Mucosa of rectum (tissue), 2 donors: Measurements from ENCODE around the gene H3-3A.

Experiments used
- H3K27ac ChIP-seq, 2 donors: one replicate each; pipeline ENCODE4 v1.7.0; 2013; ENCODE audit warnings: inconsistent platforms in 2 of 2, low read depth in 2 of 2, low read length in 2 of 2
- H3K27me3 ChIP-seq, 2 donors: one replicate each; pipeline ENCODE4 v1.7.0; 2013; ENCODE audit warnings: low read length in 2 of 2; ENCODE audit not compliant: control insufficient read depth in 2 of 2, insufficient read depth in 2 of 2
- H3K36me3 ChIP-seq, 2 donors: one replicate each; pipeline ENCODE4 v1.7.0; 2013; ENCODE audit warnings: low read length in 2 of 2; ENCODE audit not compliant: control insufficient read depth in 2 of 2, insufficient read depth in 2 of 2
- H3K4me1 ChIP-seq, 2 donors: one replicate each; pipeline ENCODE4 v1.7.0; 2013; ENCODE audit warnings: low read length in 2 of 2, mild to moderate bottlenecking in 1 of 2; ENCODE audit not compliant: control insufficient read depth in 2 of 2, insufficient read depth in 2 of 2
- H3K4me3 ChIP-seq, 2 donors: one replicate each; pipeline ENCODE4 v1.7.0; 2013; ENCODE audit warnings: low read length in 2 of 2
- H3K9ac ChIP-seq, 2 donors: one replicate each; pipeline ENCODE4 v1.7.0; 2013; ENCODE audit warnings: low read length in 2 of 2, low read depth in 1 of 2, mild to moderate bottlenecking in 1 of 2
- H3K9me3 ChIP-seq, 2 donors: one replicate each; pipeline ENCODE4 v1.7.0; 2013; ENCODE audit warnings: low read length in 2 of 2; ENCODE audit not compliant: control insufficient read depth in 2 of 2
- donor health status: healthy.
- donor health status: Normal muscosa, but diverticular disease.

Gene H3-3A

GRCh38 chr1:226095286-226095685, 32.8 kb downstream of the H3-3A start:
- no peak overlapping the region for H3K9ac ChIP-seq
- no peaks in the 10 kb centered on the region for H3K4me1 ChIP-seq
- H3K27ac ChIP-seq = no peak overlapping the region
- no peaks in the 10 kb centered on the region for H3K27me3 ChIP-seq
- no peaks in the 10 kb centered on the region for H3K36me3 ChIP-seq
- no peak overlapping the region for H3K4me3 ChIP-seq
- no peaks in the 10 kb centered on the region for H3K9me3 ChIP-seq

GRCh38 chr1:226097866-226098625, 35.5 kb downstream of the H3-3A start:
- Histone ChIP-seq H3K27ac (no peak overlapping the region), H3K36me3 (no peaks in the 10 kb centered on the region), H3K27me3 (no peaks in the 10 kb centered on the region), H3K9ac (no peak overlapping the region), H3K4me1 (peaks cover 0 to 7% of the 10 kb centered on the region in 2 donors), H3K4me3 (no peak overlapping the region), H3K9me3 (no peaks in the 10 kb centered on the region)

DNA sequence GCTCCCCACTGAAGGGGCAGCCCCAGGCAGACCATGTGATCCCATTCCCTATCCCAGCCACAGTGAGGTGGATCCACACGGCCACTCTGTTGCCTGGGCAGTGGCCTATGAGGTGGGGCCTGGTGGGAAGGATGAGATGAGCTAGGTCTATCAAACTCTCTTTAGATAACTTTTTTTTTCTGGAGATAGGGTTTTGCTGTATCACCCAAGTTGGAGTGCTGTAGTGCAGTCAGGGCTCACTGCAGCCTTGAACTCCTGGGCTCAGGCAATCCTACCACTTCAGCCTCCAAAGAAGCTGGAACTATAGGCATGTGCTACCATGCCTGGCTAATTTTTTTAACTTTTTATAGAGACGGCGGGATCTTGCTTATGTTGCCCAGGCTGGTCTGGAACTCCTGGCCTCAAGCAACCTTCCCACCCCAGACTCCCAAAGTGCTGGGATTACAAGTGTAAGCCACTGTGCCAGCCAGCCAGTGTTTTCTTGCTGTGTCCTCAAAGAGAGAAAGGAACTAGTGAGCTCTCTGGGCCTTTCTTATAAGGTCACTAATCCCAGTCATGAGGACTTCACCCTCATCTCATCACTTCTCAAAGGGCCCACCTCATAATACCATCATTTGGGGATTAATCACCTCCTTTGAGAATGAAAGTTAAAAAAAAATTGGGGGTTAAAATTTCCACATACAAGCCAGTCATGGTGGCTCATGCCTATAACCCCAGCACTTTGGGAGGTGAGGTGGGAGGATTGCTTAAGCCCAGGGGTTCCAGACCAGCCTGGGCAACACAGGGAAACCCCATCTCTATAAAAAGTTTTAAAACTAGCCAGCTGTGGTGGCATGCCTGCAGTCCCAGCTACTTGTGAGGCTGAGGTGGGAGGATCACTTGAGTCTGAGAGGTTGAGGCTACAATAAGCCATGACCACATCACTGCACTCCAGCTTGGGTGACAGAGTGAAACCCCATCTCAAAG, 36.6 kb downstream of the H3-3A start:
- no peak overlapping the region for H3K4me3 ChIP-seq
- no peak overlapping the region for H3K27ac ChIP-seq
- no peaks in the 10 kb centered on the region for H3K9me3 ChIP-seq
- H3K4me1 ChIP-seq = peaks cover 0 to 7% of the 10 kb centered on the region in 2 donors
- H3K27me3 ChIP-seq = no peaks in the 10 kb centered on the region
- H3K36me3 ChIP-seq = no peaks in the 10 kb centered on the region
- no peak overlapping the region for H3K9ac ChIP-seq

DNA sequence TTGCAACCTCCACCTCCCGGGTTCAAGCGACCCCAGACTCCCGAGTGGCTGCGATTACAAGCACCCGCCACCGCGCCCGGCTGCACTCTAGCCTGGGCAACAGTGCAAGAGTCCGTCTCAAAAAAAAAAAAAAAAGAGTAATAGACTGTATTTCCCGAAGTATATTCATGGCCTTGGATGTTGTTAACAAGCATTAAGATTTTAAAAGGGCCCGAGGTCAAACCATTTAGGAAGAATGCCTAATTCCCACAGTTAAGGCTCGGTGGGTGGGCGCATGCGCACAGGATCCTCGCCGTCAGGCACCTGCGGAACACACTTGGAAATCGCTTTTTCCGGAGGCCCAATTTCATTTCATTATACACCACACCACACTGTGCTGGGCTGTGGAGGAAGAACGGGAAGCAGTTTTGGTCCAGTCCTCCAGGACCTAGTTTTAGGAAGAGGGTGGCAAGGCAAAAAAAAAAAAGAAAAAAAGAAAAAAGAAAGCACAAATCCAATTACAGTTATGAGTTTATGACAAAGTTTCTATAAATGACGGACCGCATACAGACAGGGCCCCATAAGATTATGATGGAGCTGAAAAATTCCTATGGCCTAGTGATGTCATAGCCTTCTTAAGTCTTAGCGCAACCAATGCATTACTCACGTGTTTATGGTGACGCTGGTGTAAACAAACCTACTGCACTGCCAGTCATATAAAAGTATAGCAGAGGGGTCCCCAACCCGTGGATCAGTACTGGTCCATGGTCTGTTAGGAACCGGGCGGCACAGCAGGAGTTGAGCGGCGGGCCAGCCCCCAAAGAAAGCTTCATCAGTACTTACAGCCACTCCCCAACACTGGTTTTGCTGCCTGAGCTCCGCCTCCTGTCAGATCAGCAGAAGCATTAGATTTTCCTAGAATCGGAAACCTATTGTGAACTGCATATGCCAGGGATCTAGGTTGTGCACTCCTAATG, 38.2 kb downstream of the H3-3A start:
- Histone ChIP-seq H3K27ac (no peak overlapping the region), H3K9ac (peak overlapping the region; percentile 53 to 58), H3K4me1 (peaks cover 0 to 7% of the 10 kb centered on the region in 2 donors), H3K27me3 (no peaks in the 10 kb centered on the region), H3K36me3 (no peaks in the 10 kb centered on the region), H3K9me3 (no peaks in the 10 kb centered on the region), H3K4me3 (peak overlapping the region; percentile 56 to 79)

DNA sequence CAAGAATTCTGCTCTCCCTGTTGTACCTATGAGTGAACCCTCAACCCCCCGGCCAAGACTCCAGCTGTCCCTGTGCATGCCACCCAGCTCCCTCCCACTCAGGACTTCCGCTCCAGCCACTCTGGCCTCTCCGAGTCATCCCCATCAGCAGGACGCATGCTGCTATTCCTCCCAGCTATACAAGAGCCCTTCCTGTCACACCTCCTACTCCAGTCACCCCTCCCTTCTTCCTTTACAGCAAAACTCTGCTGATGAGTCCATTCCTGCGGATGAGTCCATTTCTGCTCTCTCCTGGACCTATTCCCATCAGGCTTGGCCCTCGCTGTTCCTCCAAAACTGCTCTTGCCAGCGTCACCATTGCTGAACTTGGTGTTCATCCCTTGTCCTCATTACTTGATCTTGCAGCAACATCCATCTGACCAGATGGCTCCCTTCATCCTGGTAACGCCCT, 42.2 kb downstream of the H3-3A start:
- Histone ChIP-seq H3K4me1 (peaks cover 4 to 10% of the 10 kb centered on the region in 2 donors), H3K9me3 (no peaks in the 10 kb centered on the region), H3K9ac (no peak overlapping the region), H3K4me3 (no peak overlapping the region), H3K36me3 (no peaks in the 10 kb centered on the region), H3K27ac (no peak overlapping the region), H3K27me3 (no peaks in the 10 kb centered on the region)

GRCh38 chr1:226107471-226108460, 45.2 kb downstream of the H3-3A start:
- H3K9ac ChIP-seq = no peak overlapping the region
- H3K4me3 ChIP-seq = no peak overlapping the region
- H3K4me1 ChIP-seq = peaks cover 13 to 14% of the 10 kb centered on the region in 2 donors
- H3K9me3 ChIP-seq = no peaks in the 10 kb centered on the region
- H3K27me3 ChIP-seq = no peaks in the 10 kb centered on the region
- H3K27ac ChIP-seq = no peak overlapping the region
- H3K36me3 ChIP-seq = no peaks in the 10 kb centered on the region

- Histone ChIP-seq H3K9ac (peak overlapping the region; percentile 77 to 81), H3K4me1 (peaks cover 13 to 14% of the 10 kb centered on the region in 2 donors), H3K4me3 (peak overlapping the region; percentile 72 to 80), H3K36me3 (no peaks in the 10 kb centered on the region), H3K27ac (peak overlapping the region; percentile 93 to 96), H3K27me3 (no peaks in the 10 kb centered on the region), H3K9me3 (no peaks in the 10 kb centered on the region)
Observed at GRCh38 chr1:226108935-226109828, 46.7 kb downstream of the H3-3A start.

- Histone ChIP-seq H3K9me3 (no peaks in the 10 kb centered on the region), H3K4me1 (peaks cover 13 to 14% of the 10 kb centered on the region in 2 donors), H3K4me3 (peak overlapping the region; percentile 72 to 80), H3K27ac (peak overlapping the region; percentile 93 to 96), H3K9ac (peak overlapping the region; percentile 77 to 87), H3K27me3 (no peaks in the 10 kb centered on the region), H3K36me3 (no peaks in the 10 kb centered on the region)
Observed at GRCh38 chr1:226109829-226110248, 47.3 kb downstream of the H3-3A start.
